Upper lobe of left lung (tissue), 6 donors: ENCODE measurements around the gene ATAT1. TPM values are rescaled to one million over a fixed set of nuclear protein-coding genes. Genes with fewer than 3 reads are reported as not detected.
A peak's percentile ranks its signal among the peaks of the same experiment; 100 is the strongest.

ENCODE experiments used
- ATAC-seq, 2 donors: fragments of 200-7000 bp; cut with Tn5 transposase; one replicate each; pipeline ENCODE4 v1.9.1; 2022; ENCODE audit warnings: mild to moderate bottlenecking in 2 of 2, moderate library complexity in 2 of 2; ENCODE audit not compliant: low FRiP score in 2 of 2
- DNase-seq, 2 donors: peaks; one replicate each; pipeline ENCODE4 v3.0.0-alpha.2; 2019 to 2020
- H3K27ac ChIP-seq, 4 donors: fragments of 200-600 bp; sonication (generic); one replicate each; pipeline ENCODE4 v1.5.1; 2016 to 2019
- H3K27me3 ChIP-seq, 4 donors: fragments of 200-600 bp; sonication (generic); one replicate each; pipeline ENCODE4 v1.5.1; 2017 to 2019
- H3K36me3 ChIP-seq, 4 donors: fragments of 200-600 bp; sonication (generic); one replicate each; pipeline ENCODE4 v1.5.1; 2016 to 2019
- H3K4me1 ChIP-seq, 4 donors: fragments of 200-600 bp; sonication (generic); one replicate each; pipeline ENCODE4 v1.5.1; 2018 to 2019
- H3K4me3 ChIP-seq, 4 donors: fragments of 200-600 bp; sonication (generic); one replicate each; pipeline ENCODE4 v1.5.1; 2017 to 2019; ENCODE audit warnings: mild to moderate bottlenecking in 2 of 4, moderate library complexity in 1 of 4
- H3K9me3 ChIP-seq, 4 donors: fragments of 200-600 bp; sonication (generic); one replicate each; pipeline ENCODE4 v1.5.1; 2018 to 2019
- CTCF ChIP-seq, 6 experiments: fragments of 450-650 bp in 4 of 6; fragments of 200-600 bp in 2 of 6; sonication (generic) in 2 of 6; IDR thresholded peaks; one replicate each; pipeline ENCODE4 v1.5.1; 2016 to 2019; ENCODE audit warnings: antibody characterized with exemption in 6 of 6
- EP300 ChIP-seq, 4 donors: sonication (generic); formaldehyde crosslinking; IDR thresholded peaks; one replicate each; pipeline ENCODE4 v1.5.1; 2017; ENCODE audit warnings: antibody characterized with exemption in 4 of 4, control low read depth in 2 of 4
- POLR2A ChIP-seq, 4 donors: fragments of 450-650 bp; IDR thresholded peaks; one replicate each; pipeline ENCODE4 v1.5.1; 2016 to 2017; ENCODE audit warnings: antibody characterized with exemption in 4 of 4, mild to moderate bottlenecking in 2 of 4
- POLR2AphosphoS5 ChIP-seq, 2 donors: sonication (generic); formaldehyde crosslinking; IDR thresholded peaks; one replicate each; pipeline ENCODE4 v1.5.1; 2017; ENCODE audit warnings: antibody characterized with exemption in 2 of 2
- WGBS, 2 donors: methylation state at CpG; one replicate each; pipeline ENCODE4 v1.1.5; 2017 to 2018; 5-methylcytosine and 5-hydroxymethylcytosine counted together
- total RNA-seq, 6 donors: library from RNA; depleted of rRNA in 4 of 6; stranded (reverse); fragments of >200 nt in 4 of 6; gene quantifications; one replicate each; pipeline versions ENCODE4 v1.1.0 to v1.2.1, GENCODE V29; 2016 to 2021
- donor health status: DM: no; HTN: no; CAD: no; lungs with moderate emphysema.
- donor health status: DM: no; HTN: yes; CAD: no; lungs with severe emphysema.

ATAT1 gene
- total RNA-seq, 6 donors from 2014 or later: 3.1 to 36.7 (median 6.2) TPM

- H3K4me1 ChIP-seq: peaks cover 8 to 19% (median 17%) of the 10 kb centered on the region in 4 donors
- ATAC-seq: no peak
- no peaks in the 10 kb centered on the region for H3K27me3 ChIP-seq
- H3K9me3 ChIP-seq: no peaks in the 10 kb centered on the region
- H3K4me3 ChIP-seq: no peak overlapping the region
- H3K36me3 ChIP-seq: peaks cover 24 to 64% (median 50%) of the 10 kb centered on the region in 4 donors
- 96 to 98% methylated on average over 8 of the region's 8 CpGs for WGBS, 2 donors
- H3K27ac ChIP-seq: peak overlapping the region in 1 of 4 donors; percentile 88
- TF ChIP-seq POLR2AphosphoS5 (IDR thresholded peaks at IDR 0.05): no peak
- no peak for TF ChIP-seq POLR2A (IDR thresholded peaks at IDR 0.05)
- TF ChIP-seq EP300 (IDR thresholded peaks at IDR 0.05): no peak
- TF ChIP-seq CTCF (IDR thresholded peaks at IDR 0.05): no peak
- no peak for DNase-seq
These were observed 1.2 kb upstream of the ATAT1 start for GRCh38 chr6:30625511-30625910.

DNA sequence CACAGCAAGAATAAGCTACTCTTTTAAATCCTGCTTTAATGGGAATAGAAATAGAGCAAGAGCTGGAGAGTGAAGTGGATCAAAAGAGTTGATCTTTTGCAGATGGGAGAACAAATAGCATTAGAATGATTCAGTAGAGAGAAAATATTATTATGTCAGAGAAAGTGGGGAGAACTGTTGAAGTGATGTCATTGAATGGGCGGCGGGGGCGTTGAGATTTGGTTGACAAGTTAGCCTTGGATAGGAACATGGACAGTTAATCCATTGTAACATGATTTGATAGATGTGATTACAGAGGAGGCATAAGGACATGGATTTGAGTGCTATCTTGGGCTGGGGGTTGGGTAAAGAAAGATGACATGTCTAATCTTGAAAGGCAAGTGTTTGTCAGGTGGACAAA, 9.2 kb downstream of the ATAT1 start:
- H3K9me3 ChIP-seq: no peaks in the 10 kb centered on the region
- ATAC-seq: no peak
- no peak for DNase-seq
- no peak for TF ChIP-seq EP300 (IDR thresholded peaks at IDR 0.05)
- TF ChIP-seq CTCF (IDR thresholded peaks at IDR 0.05): no peak
- no peak for TF ChIP-seq POLR2AphosphoS5 (IDR thresholded peaks at IDR 0.05)
- H3K27me3 ChIP-seq: no peaks in the 10 kb centered on the region
- no peak overlapping the region for H3K27ac ChIP-seq
- WGBS, 2 donors: 89 to 96% methylated on average over 3 of the region's 3 CpGs
- H3K36me3 ChIP-seq: peaks cover 6 to 35% (median 17%) of the 10 kb centered on the region in 4 donors
- no peak overlapping the region for H3K4me3 ChIP-seq
- no peaks in the 10 kb centered on the region for H3K4me1 ChIP-seq

DNA sequence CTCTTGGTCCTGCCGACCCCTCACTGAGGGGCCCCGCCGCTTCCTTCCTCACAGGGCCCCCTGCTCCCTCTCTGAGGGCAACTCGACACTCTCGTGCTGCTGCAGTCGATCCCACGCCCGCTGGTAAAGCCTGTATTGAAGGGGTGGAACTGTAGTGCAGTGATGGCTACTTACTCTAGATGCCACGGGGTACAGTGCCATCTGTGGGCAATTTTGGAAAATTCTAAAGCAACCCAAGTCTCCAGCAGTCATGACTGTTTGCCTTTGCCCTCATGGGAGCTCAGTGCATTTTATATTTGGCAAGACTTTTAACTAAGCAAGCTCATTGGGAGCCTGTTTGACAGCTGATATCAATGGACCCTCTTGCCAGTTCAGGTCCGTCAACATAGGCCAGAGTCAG, 13.8 kb downstream of the ATAT1 start:
- H3K36me3 ChIP-seq: peaks cover 0 to 37% (median 19%) of the 10 kb centered on the region in 4 donors
- H3K4me3 ChIP-seq: no peak overlapping the region
- no peak overlapping the region for H3K27ac ChIP-seq
- DNase-seq: peak in 1 of 2 donors; percentile 27
- no peak for ATAC-seq
- no peaks in the 10 kb centered on the region for H3K27me3 ChIP-seq
- WGBS, 2 donors: 77 to 84% methylated on average over 9 to 10 of the region's 10 CpGs
- H3K4me1 ChIP-seq: no peaks in the 10 kb centered on the region
- TF ChIP-seq POLR2AphosphoS5 (IDR thresholded peaks at IDR 0.05): no peak
- TF ChIP-seq EP300 (IDR thresholded peaks at IDR 0.05): no peak
- no peaks in the 10 kb centered on the region for H3K9me3 ChIP-seq

- TF ChIP-seq EP300 (IDR thresholded peaks at IDR 0.05): no peak
- TF ChIP-seq CTCF (IDR thresholded peaks at IDR 0.05): no peak
- no peak for TF ChIP-seq POLR2AphosphoS5 (IDR thresholded peaks at IDR 0.05)
- no peak for TF ChIP-seq POLR2A (IDR thresholded peaks at IDR 0.05)
- ATAC-seq (no peak), DNase-seq (no peak)
- 79 to 86% methylated on average over 1 of the region's 1 CpG for WGBS, 2 donors
- Histone ChIP-seq H3K4me3 (no peak overlapping the region), H3K9me3 (no peaks in the 10 kb centered on the region), H3K4me1 (peaks cover 0 to 6% (median 1%) of the 10 kb centered on the region in 4 donors), H3K27ac (no peak overlapping the region), H3K27me3 (no peaks in the 10 kb centered on the region), H3K36me3 (peaks cover 0 to 38% (median 19%) of the 10 kb centered on the region in 4 donors)
These were observed 14.4 kb downstream of the ATAT1 start for GRCh38 chr6:30641048-30641447.

DNA sequence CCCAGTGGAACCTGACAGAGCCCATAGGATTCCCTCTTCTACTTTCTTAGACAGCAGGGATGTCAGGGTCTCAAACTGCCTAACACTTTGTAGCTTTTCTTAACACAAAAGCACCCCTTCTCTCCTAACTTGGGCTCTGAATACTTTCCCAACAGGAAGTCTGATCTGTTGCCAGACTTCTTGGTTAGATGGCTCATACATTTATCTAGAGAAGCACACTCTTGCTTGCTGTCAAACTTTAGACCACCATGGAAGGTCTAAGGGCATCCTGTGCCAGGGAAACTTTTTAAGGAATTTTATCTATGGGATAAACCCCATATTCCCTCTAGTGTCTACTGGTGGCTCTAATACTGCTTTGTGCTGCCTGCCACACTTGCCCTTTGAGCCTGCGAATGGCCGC, 17.0 kb downstream of the ATAT1 start:
- ATAC-seq: no peak
- H3K27ac ChIP-seq: no peak overlapping the region
- H3K4me3 ChIP-seq: no peak overlapping the region
- no peaks in the 10 kb centered on the region for H3K27me3 ChIP-seq
- DNase-seq: no peak
- H3K36me3 ChIP-seq: peaks cover 0 to 38% (median 19%) of the 10 kb centered on the region in 4 donors
- peaks cover 13 to 19% (median 14%) of the 10 kb centered on the region in 4 donors for H3K4me1 ChIP-seq
- no peaks in the 10 kb centered on the region for H3K9me3 ChIP-seq
- WGBS, 2 donors: 94 to 95% methylated on average over 2 of the region's 2 CpGs
- TF ChIP-seq CTCF (IDR thresholded peaks at IDR 0.05) (no peak), POLR2AphosphoS5 (IDR thresholded peaks at IDR 0.05) (no peak), POLR2A (IDR thresholded peaks at IDR 0.05) (no peak), EP300 (IDR thresholded peaks at IDR 0.05) (no peak)
